ENCODE data around the gene STXBP5.

Gene STXBP5

GRCh38 chr6:147156799-147157382 lies 47.3 kb upstream of the STXBP5 start:
- ChIA-PET POLR2A (no interaction called here), CTCF (interaction anchor here (0.7 kb wide), 1 partner anchor 131 kb away, joined by 6 read pairs; no protein-coding TSS in a partner anchor)
- H3K36me3 ChIP-seq (ENCODE audit: control insufficient read depth in 2 of 2, insufficient read depth in 1 of 2, low read length in 2 of 2): no peaks in the 10 kb centered on the region
- H3K4me1 ChIP-seq (ENCODE audit: control insufficient read depth, insufficient read depth, low read length): no peaks in the 10 kb centered on the region
- H3K4me3 ChIP-seq (ENCODE audit: low read depth, low read length): no peak overlapping the region
- no peak for TF ChIP-seq ZNF518A (tag by site-specific recombination; conservative IDR thresholded peaks at IDR 0.05; ENCODE audit: low read depth)
- H3K27ac ChIP-seq (ENCODE audit: extremely low read depth, low read depth, low read length): no peak overlapping the region
- H3K9me3 ChIP-seq (ENCODE audit: control insufficient read depth, insufficient read depth, low read depth, low read length): no peaks in the 10 kb centered on the region

- H3K27ac ChIP-seq (ENCODE audit: extremely low read depth, low read depth, low read length): no peak overlapping the region
- TF ChIP-seq HOXD13 (CRISPR knock-in tag; IDR thresholded peaks at IDR 0.05; ENCODE audit: borderline replicate concordance) (no peak), KLF7 (tag by site-specific recombination; IDR thresholded peaks at IDR 0.05; ENCODE audit: borderline replicate concordance) (no peak), SALL2 (tag by site-specific recombination; IDR thresholded peaks at IDR 0.05; ENCODE audit: borderline replicate concordance) (no peak), ZBTB17 (tag by site-specific recombination; IDR thresholded peaks at IDR 0.05) (no peak), ZBTB10 (tag by site-specific recombination; IDR thresholded peaks at IDR 0.05) (no peak), SETDB1 (IDR thresholded peaks at IDR 0.05; ENCODE audit: insufficient read length, low read length) (no peak), ZNF645 (tag by site-specific recombination; IDR thresholded peaks at IDR 0.05) (no peak), BCL6B (tag by site-specific recombination; IDR thresholded peaks at IDR 0.05) (no peak), YY2 (tag by site-specific recombination; IDR thresholded peaks at IDR 0.05) (no peak), ZNF132 (tag by site-specific recombination; IDR thresholded peaks at IDR 0.05; ENCODE audit: borderline replicate concordance) (no peak), ZNF596 (tag by site-specific recombination; IDR thresholded peaks at IDR 0.05) (no peak), IKZF3 (tag by site-specific recombination; IDR thresholded peaks at IDR 0.05) (no peak), ZNF843 (tag by site-specific recombination; IDR thresholded peaks at IDR 0.05) (no peak), ZNF140 (tag by site-specific recombination; IDR thresholded peaks at IDR 0.05) (no peak), ZNF530 (tag by site-specific recombination; IDR thresholded peaks at IDR 0.05; ENCODE audit: low read depth) (no peak), ZNF324 (tag by site-specific recombination; IDR thresholded peaks at IDR 0.05) (no peak), ZNF658 (tag by site-specific recombination; IDR thresholded peaks at IDR 0.05) (no peak), KLF10 (tag by site-specific recombination; IDR thresholded peaks at IDR 0.05) (no peak), ZNF335 (tag by site-specific recombination; conservative IDR thresholded peaks at IDR 0.05) (no peak)
These were observed 46.3 kb upstream of the STXBP5 start for GRCh38 chr6:147157930-147158329.

More at GRCh38 chr6:147157930-147158329, 46.3 kb upstream of the STXBP5 start:
- H3K4me3 ChIP-seq (ENCODE audit: low read depth, low read length): no peak overlapping the region
- no peaks in the 10 kb centered on the region for H3K36me3 ChIP-seq (ENCODE audit: control insufficient read depth in 2 of 2, insufficient read depth in 1 of 2, low read length in 2 of 2)
- H3K4me1 ChIP-seq (ENCODE audit: control insufficient read depth, insufficient read depth, low read length): no peaks in the 10 kb centered on the region
- no peaks in the 10 kb centered on the region for H3K9me3 ChIP-seq (ENCODE audit: control insufficient read depth, insufficient read depth, low read depth, low read length)
- ChIA-PET POLR2A (interaction anchor here (0.6 to 0.7 kb wide), 2 partner anchors 200 to 1178 kb away, joined by 3 to 5 read pairs; no protein-coding TSS in a partner anchor), CTCF (no interaction called here)

All from HEK293 (cell line).